ENCODE results near the gene CARM1.

The CARM1 gene

DNA sequence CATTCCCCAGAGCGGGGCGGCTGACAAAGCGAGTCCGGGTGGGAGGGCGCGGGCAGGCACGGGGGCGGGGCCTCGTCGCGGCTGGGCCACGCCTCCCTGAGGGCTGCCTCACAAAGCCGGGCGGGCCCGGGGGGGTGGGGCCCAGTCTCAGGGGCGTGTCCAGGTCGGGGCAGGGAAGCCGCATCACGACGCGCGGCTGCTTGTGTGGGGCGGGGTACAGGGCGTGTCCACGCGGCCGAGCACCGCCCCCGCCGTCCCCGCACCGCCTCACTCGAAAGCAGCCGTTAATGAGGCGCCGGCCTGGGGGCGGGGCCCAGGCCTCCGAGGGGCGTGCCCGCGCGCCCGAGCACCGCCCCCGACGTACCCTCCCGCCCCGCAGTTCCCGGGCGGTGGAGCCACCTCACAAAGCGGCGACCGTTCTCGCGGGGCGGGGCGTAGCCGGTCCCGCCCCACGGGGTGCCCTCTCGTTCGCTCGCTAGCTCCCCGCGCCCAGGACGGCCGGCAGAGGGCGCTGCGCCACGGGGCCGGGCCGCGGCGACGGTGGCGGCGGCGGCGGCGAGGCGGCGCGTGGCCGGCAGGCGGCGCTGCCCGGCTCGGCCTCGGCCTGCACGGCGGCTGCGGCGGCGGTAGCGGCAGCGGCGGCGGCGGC, at the start of gene CARM1:
CARM1 (plus strand) TSS at position 599 of the 649 bp plus-strand sequence. CDS start 150 bp downstream, outside the sequence.
- H3K4me2 ChIP-seq = peak within 1 kb of the TSS; percentile 80 to 98 (median 95)
- no peaks in the 10 kb centered on the region for H3K9me3 ChIP-seq (replicated peaks in 1 of 11)
- peaks cover 0 to 23% (median 8%) of the 10 kb centered on the region in 11 experiments; a peak in 11 of 22 replicates for H3K36me3 ChIP-seq
- no peak for TF ChIP-seq Cebpa-rat (IDR thresholded peaks at IDR 0.05)
- peaks cover 0 to 37% (median 17%) of the 10 kb centered on the region in 11 experiments; a peak in 12 of 22 replicates for H4K20me1 ChIP-seq
- peak within 1 kb of the TSS; percentile 83 to 95 (median 91) for H3K27ac ChIP-seq
- H3K4me1 ChIP-seq = peaks cover 51 to 80% (median 66%) of the 10 kb centered on the region in 10 experiments
- H3K27me3 ChIP-seq = no peaks in the 10 kb centered on the region
- H3K4me3 ChIP-seq = peak within 1 kb of the TSS; percentile 75 to 90 (median 84)
- H3K9ac ChIP-seq = peak within 1 kb of the TSS; percentile 89 to 98 (median 95)

- Histone ChIP-seq H3K36me3 (peaks cover 98 to 100% (median 100%) of the 10 kb centered on the region in 11 experiments), H4K20me1 (peaks cover 0 to 83% (median 48%) of the 10 kb centered on the region in 11 experiments; a peak in 17 of 22 replicates), H3K4me2 (no peak overlapping the region), H3K27ac (no peak overlapping the region), H3K9me3 (replicated peaks in 1 of 11) (no peaks in the 10 kb centered on the region), H3K4me3 (no peak overlapping the region), H3K27me3 (no peaks in the 10 kb centered on the region), H3K4me1 (peaks cover 11 to 30% (median 22%) of the 10 kb centered on the region in 10 experiments), H3K9ac (no peak overlapping the region)
- TF ChIP-seq Cebpa-rat (IDR thresholded peaks at IDR 0.05) = no peak
Observed at GRCh38 chr19:10823690-10824089, 47.7 kb upstream of the CARM1 start.

DNA sequence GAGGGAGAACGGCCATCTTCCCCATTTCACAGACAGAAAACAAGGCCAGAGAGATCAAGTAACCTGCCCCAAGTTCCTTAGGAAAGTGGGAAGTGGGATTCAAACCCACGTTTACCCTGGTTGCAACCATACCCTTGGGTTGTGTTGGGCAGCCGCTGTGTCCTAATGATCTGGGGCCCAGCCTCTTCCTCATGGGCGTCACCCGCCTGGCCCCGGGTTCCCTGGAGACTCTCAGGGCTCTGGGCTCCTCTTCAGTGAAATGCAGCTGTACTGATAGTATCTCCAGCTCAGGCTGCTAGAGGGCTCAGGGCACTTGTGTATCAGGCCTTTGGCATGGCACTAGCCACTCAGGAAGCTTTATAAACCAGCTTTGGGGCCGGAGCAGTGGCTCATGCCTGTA, 45.1 kb upstream of the CARM1 start:
- H3K9ac ChIP-seq = peak overlapping the region in 8 of 11 experiments; percentile 0 to 42 (median 27); a peak in 7 of 22 replicates
- peak overlapping the region in 10 of 11 experiments; percentile 5 to 41 (median 12); a peak in 10 of 22 replicates for H3K4me2 ChIP-seq
- peaks cover 98 to 100% (median 100%) of the 10 kb centered on the region in 11 experiments for H3K36me3 ChIP-seq
- peaks cover 11 to 83% (median 53%) of the 10 kb centered on the region in 11 experiments; a peak in 21 of 22 replicates for H4K20me1 ChIP-seq
- H3K9me3 ChIP-seq (replicated peaks in 1 of 11) = no peaks in the 10 kb centered on the region
- no peak for TF ChIP-seq Cebpa-rat (IDR thresholded peaks at IDR 0.05)
- H3K4me1 ChIP-seq = peaks cover 11 to 30% (median 20%) of the 10 kb centered on the region in 10 experiments
- no peak overlapping the region for H3K4me3 ChIP-seq
- peak overlapping the region in 8 of 11 experiments; percentile 16 to 50 (median 36); a peak in 12 of 22 replicates for H3K27ac ChIP-seq
- H3K27me3 ChIP-seq = no peaks in the 10 kb centered on the region

- Histone ChIP-seq H4K20me1 (peaks cover 16 to 83% (median 59%) of the 10 kb centered on the region in 11 experiments; a peak in 21 of 22 replicates), H3K4me1 (peaks cover 11 to 30% (median 20%) of the 10 kb centered on the region in 10 experiments), H3K27me3 (no peaks in the 10 kb centered on the region), H3K9ac (peak overlapping the region in 2 of 11 experiments; percentile 28; a peak in 3 of 22 replicates), H3K4me2 (peak overlapping the region in 2 of 11 experiments; percentile 7 to 37; a peak in 4 of 22 replicates), H3K4me3 (no peak overlapping the region), H3K36me3 (peaks cover 98 to 100% (median 100%) of the 10 kb centered on the region in 11 experiments), H3K9me3 (replicated peaks in 1 of 11) (no peaks in the 10 kb centered on the region), H3K27ac (peak overlapping the region in 5 of 11 experiments; percentile 18 to 50 (median 42); a peak in 6 of 22 replicates)
- no peak for TF ChIP-seq Cebpa-rat (IDR thresholded peaks at IDR 0.05)
Observed at GRCh38 chr19:10826846-10827245, 44.5 kb upstream of the CARM1 start.

GRCh38 chr19:10828981-10829821, 42.2 kb upstream of the CARM1 start:
- no peak overlapping the region for H3K4me3 ChIP-seq
- H3K27me3 ChIP-seq = no peaks in the 10 kb centered on the region
- H3K4me2 ChIP-seq = no peak overlapping the region
- no peak for TF ChIP-seq Cebpa-rat (IDR thresholded peaks at IDR 0.05)
- peak overlapping the region in 2 of 11 experiments; percentile 15 to 30; a peak in 4 of 22 replicates for H3K9ac ChIP-seq
- peaks cover 24 to 95% (median 77%) of the 10 kb centered on the region in 11 experiments; a peak in 21 of 22 replicates for H4K20me1 ChIP-seq
- peak overlapping the region in 5 of 11 experiments; percentile 1 to 45 (median 20); a peak in 5 of 22 replicates for H3K27ac ChIP-seq
- H3K4me1 ChIP-seq = peaks cover 11 to 28% (median 20%) of the 10 kb centered on the region in 10 experiments
- H3K9me3 ChIP-seq (replicated peaks in 1 of 11) = no peaks in the 10 kb centered on the region
- peaks cover 96 to 100% (median 100%) of the 10 kb centered on the region in 11 experiments for H3K36me3 ChIP-seq

DNA sequence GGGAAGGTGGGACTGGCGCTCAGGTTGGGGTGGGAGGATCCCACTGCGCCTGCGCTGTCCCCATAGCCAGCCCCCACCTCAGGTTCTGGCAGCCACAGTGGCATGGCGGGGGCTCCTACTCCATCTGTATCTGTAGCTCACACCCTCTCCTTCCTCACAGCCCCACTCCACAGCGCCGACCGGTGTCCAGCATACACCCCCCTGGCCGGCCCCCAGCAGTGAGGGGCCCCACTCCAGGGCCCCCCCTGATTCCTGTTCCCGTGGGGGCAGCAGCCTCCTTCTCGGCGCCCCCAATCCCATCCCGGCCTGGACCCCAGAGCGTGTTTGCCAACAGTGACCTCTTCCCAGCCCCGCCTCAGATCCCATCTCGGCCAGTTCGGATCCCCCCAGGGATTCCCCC, 41.4 kb upstream of the CARM1 start:
- peaks cover 28 to 95% (median 78%) of the 10 kb centered on the region in 11 experiments; a peak in 21 of 22 replicates for H4K20me1 ChIP-seq
- TF ChIP-seq Cebpa-rat (IDR thresholded peaks at IDR 0.05) = no peak
- H3K4me3 ChIP-seq = no peak overlapping the region
- H3K27me3 ChIP-seq = no peaks in the 10 kb centered on the region
- peak overlapping the region in 3 of 11 experiments; percentile 20 to 34 (median 23); a peak in 2 of 22 replicates for H3K27ac ChIP-seq
- peaks cover 90 to 100% (median 97%) of the 10 kb centered on the region in 11 experiments for H3K36me3 ChIP-seq
- H3K9me3 ChIP-seq (replicated peaks in 1 of 11) = no peaks in the 10 kb centered on the region
- peaks cover 11 to 22% (median 18%) of the 10 kb centered on the region in 10 experiments for H3K4me1 ChIP-seq
- H3K4me2 ChIP-seq = no peak overlapping the region
- peak overlapping the region in 1 of 11 experiments; percentile 30; a peak in 2 of 22 replicates for H3K9ac ChIP-seq

GRCh38 chr19:10830370-10830769, 41.0 kb upstream of the CARM1 start:
- 0 out of 22 replicates have a peak overlapping the region, but pooled peaks of 1 of the 11 experiments have one; percentile 4 for H3K27ac ChIP-seq
- peak overlapping the region in 1 of 11 experiments; percentile 30; a peak in 2 of 22 replicates for H3K9ac ChIP-seq
- TF ChIP-seq Cebpa-rat (IDR thresholded peaks at IDR 0.05) = no peak
- H3K4me2 ChIP-seq = no peak overlapping the region
- peaks cover 32 to 95% (median 80%) of the 10 kb centered on the region in 11 experiments; a peak in 21 of 22 replicates for H4K20me1 ChIP-seq
- peaks cover 8 to 23% (median 19%) of the 10 kb centered on the region in 10 experiments for H3K4me1 ChIP-seq
- no peak overlapping the region for H3K4me3 ChIP-seq
- H3K27me3 ChIP-seq = no peaks in the 10 kb centered on the region
- H3K36me3 ChIP-seq = peaks cover 86 to 100% (median 96%) of the 10 kb centered on the region in 11 experiments
- H3K9me3 ChIP-seq (replicated peaks in 1 of 11) = no peaks in the 10 kb centered on the region
